ENCODE data around the gene SIX5.

- TF ChIP-seq CTCF (conservative IDR thresholded peaks at IDR 0.05; ENCODE audit: low read length) (no peak), EZH2phosphoT487 (IDR thresholded peaks at IDR 0.05; ENCODE audit: borderline replicate concordance) (no peak)
These were observed 11.6 kb upstream of the SIX5 start for GRCh38 chr19:45780448-45781213.

Data from Loucy (cell line).